Ascending aorta (tissue), 2 donors: Measurements from ENCODE around the gene PTPRF. TPM values are rescaled to one million over a fixed set of nuclear protein-coding genes. Genes with fewer than 3 reads are reported as not detected.

Experiments
- DNase-seq, 2 donors: peaks; one replicate each; pipeline ENCODE4 v3.0.0-alpha.2; 2019; ENCODE audit warnings: low spot score in 2 of 2
- H3K27ac ChIP-seq, 2 donors: fragments of 200-600 bp; sonication (generic); one replicate each; pipeline ENCODE4 v1.5.1; 2016 to 2017; ENCODE audit warnings: mild to moderate bottlenecking in 1 of 2
- H3K27me3 ChIP-seq: fragments of 200-600 bp; sonication (generic); one replicate; pipeline ENCODE4 v1.5.1; 2017
- H3K36me3 ChIP-seq, 2 donors: fragments of 200-600 bp; sonication (generic); one replicate each; pipeline ENCODE4 v1.5.1; 2016
- H3K4me1 ChIP-seq, 2 donors: fragments of 200-600 bp; sonication (generic); one replicate each; pipeline ENCODE4 v1.5.1; 2016 to 2017; ENCODE audit warnings: mild to moderate bottlenecking in 1 of 2
- H3K4me3 ChIP-seq, 2 donors: fragments of 200-600 bp; sonication (generic); one replicate each; pipeline ENCODE4 v1.5.1; 2016 to 2017; ENCODE audit warnings: mild to moderate bottlenecking in 1 of 2
- H3K9me3 ChIP-seq, 2 donors: fragments of 200-600 bp; sonication (generic); one replicate each; pipeline ENCODE4 v1.5.1; 2016
- CTCF ChIP-seq, 3 experiments: fragments of 200-600 bp in 2 of 3; fragments of 450-650 bp in 1 of 3; sonication (generic) in 2 of 3; IDR thresholded peaks; one replicate each; pipeline ENCODE4 v1.5.1; 2016 to 2019; ENCODE audit warnings: antibody characterized with exemption in 3 of 3, mild to moderate bottlenecking in 1 of 3, moderate library complexity in 1 of 3
- intact Hi-C: fragments of 100-400 bp; cut with DNase I; formaldehyde crosslinking; loops from one replicate; pipeline ENCODE4 v1.15.1; 2023
- total RNA-seq: library from RNA; depleted of rRNA; stranded (reverse); fragments of >200 nt; gene quantifications from one replicate; pipeline ENCODE4 v1.1.0, GENCODE V29; 2016

Gene PTPRF
- total RNA-seq, 1 donor from 2014 or later, result 43.6 TPM

DNA sequence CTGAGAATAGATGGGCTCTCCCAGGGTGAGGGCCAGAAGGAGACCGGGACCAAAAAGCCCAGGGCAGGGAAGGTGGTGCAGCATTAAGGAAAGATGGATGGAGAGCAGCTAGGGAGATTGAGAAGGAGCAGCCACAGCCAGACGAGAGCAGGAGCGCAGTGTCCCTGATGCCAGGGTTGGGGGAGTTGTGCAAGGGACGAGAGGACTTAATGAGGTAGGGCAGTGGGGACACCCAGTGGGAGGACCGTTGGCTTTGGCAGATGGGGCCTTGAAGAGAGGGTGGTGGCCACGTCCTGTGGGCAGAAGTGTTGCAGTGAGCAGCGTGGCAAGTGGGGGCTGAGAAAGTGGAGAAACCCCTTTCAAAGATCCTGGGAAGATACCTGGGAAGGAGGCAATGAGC, 81.3 kb downstream of the PTPRF start:
- peaks cover 27 to 59% of the 10 kb centered on the region in 2 donors for H3K36me3 ChIP-seq
- no peak overlapping the region for H3K4me3 ChIP-seq
- no peaks in the 10 kb centered on the region for H3K4me1 ChIP-seq
- no peak overlapping the region for H3K27ac ChIP-seq
- DNase-seq, result no peak
- H3K27me3 ChIP-seq, result no peaks in the 10 kb centered on the region
- intact Hi-C loops, result no loop called here
- H3K9me3 ChIP-seq, result no peaks in the 10 kb centered on the region
- no peak for TF ChIP-seq CTCF (IDR thresholded peaks at IDR 0.05)

DNA sequence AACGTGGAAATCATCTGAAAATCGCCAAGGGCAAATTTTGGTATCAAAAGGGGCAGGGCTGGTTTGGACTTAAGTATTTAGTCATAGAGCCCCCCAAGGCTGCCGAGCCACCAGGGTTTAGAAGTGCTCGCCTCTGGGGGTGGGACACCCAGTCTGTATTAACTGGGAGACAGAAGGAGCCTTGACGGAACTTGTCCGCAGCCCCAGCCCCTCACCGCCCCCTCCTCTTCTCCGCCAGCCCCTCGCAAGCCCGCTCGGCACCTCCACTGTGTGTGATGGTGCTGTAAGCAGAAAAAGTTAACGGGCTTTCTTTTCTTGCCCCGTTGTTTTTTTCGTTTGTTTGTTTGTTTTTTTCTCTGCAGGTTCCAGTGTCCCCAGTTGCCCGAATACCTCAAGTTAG, 81.7 kb downstream of the PTPRF start:
- peaks cover 28 to 57% of the 10 kb centered on the region in 2 donors for H3K36me3 ChIP-seq
- intact Hi-C loops, result no loop called here
- TF ChIP-seq CTCF (IDR thresholded peaks at IDR 0.05), result no peak
- no peak for DNase-seq
- no peak overlapping the region for H3K27ac ChIP-seq
- H3K9me3 ChIP-seq, result no peaks in the 10 kb centered on the region
- H3K4me3 ChIP-seq, result no peak overlapping the region
- H3K27me3 ChIP-seq, result no peaks in the 10 kb centered on the region
- H3K4me1 ChIP-seq, result no peaks in the 10 kb centered on the region

GRCh38 chr1:43613075-43613942, 82.6 kb downstream of the PTPRF start:
- Histone ChIP-seq H3K36me3 (peaks cover 29 to 57% of the 10 kb centered on the region in 2 donors), H3K9me3 (no peaks in the 10 kb centered on the region), H3K4me1 (no peaks in the 10 kb centered on the region), H3K27ac (no peak overlapping the region), H3K4me3 (no peak overlapping the region), H3K27me3 (no peaks in the 10 kb centered on the region)
- DNase-seq, result no peak
- no peak for TF ChIP-seq CTCF (IDR thresholded peaks at IDR 0.05)
- intact Hi-C loops, result no loop called here

- DNase-seq, result no peak
- intact Hi-C loops, result no loop called here
- Histone ChIP-seq H3K9me3 (no peaks in the 10 kb centered on the region), H3K36me3 (peaks cover 26 to 57% of the 10 kb centered on the region in 2 donors), H3K27me3 (no peaks in the 10 kb centered on the region), H3K27ac (no peak overlapping the region), H3K4me1 (no peaks in the 10 kb centered on the region), H3K4me3 (no peak overlapping the region)
- TF ChIP-seq CTCF (IDR thresholded peaks at IDR 0.05), result no peak
Observed at GRCh38 chr1:43614211-43614610, 83.5 kb downstream of the PTPRF start.

DNA sequence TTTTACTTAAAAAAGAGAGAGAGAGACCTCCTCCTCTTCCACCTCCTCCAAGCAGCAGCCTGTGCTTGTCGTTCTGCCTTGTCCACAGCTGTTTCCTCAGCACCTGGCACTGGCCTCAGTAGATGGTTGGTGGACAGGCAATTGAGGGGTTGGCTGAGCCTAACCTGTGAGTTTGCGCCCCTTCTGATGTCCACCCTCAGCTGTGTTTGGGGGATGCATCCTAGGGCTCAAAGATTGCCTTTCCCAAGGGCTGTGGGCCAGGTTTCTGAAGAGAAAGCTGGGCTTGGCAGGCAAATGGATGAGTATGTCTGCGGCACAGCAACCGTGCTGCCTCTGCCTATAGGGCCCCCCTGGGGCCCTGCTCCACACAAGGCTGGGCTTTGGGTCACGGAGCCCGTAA, 84.2 kb downstream of the PTPRF start:
- intact Hi-C loops, result no loop called here
- Histone ChIP-seq H3K36me3 (peaks cover 31 to 57% of the 10 kb centered on the region in 2 donors), H3K27me3 (no peaks in the 10 kb centered on the region), H3K9me3 (no peaks in the 10 kb centered on the region), H3K27ac (no peak overlapping the region), H3K4me3 (no peak overlapping the region), H3K4me1 (no peaks in the 10 kb centered on the region)
- TF ChIP-seq CTCF (IDR thresholded peaks at IDR 0.05), result no peak
- DNase-seq, result no peak
